ENCODE measurements around the gene MIAT.

MIAT gene

DNA sequence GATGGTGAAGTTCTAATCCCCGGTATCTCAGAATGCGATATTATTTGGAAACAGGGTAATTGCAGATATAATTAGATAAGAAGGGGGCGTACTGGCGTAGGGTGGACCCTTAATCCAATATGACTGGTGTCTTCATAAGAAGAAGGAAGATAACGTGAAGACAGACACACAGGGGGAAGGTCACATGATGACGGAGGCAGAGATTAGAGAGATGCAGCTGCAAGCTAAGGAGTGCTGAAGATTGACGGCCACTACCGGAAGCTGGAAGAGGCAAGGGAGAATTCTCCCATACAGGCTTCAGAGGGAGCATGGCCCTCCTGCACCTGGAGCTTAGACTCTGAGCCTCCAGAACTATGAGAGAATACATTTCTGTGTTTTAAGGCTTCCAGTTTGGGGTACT lies 54.8 kb downstream of the MIAT start:
- peaks cover 18% of the 10 kb centered on the region for H3K36me3 Mint-ChIP-seq
- H3K4me3 Mint-ChIP-seq, result no peak overlapping the region
- H3K27ac Mint-ChIP-seq, result peak overlapping the region; percentile 50
- peaks cover 35% of the 10 kb centered on the region for H3K4me1 Mint-ChIP-seq (ENCODE audit: low read depth)
- no peaks in the 10 kb centered on the region for H3K27me3 Mint-ChIP-seq
- no peaks in the 10 kb centered on the region for H3K9me3 Mint-ChIP-seq (ENCODE audit: low read depth)

- Mint-ChIP-seq H3K36me3 (peaks cover 8% of the 10 kb centered on the region), H3K4me1 (ENCODE audit: low read depth) (peaks cover 29% of the 10 kb centered on the region), H3K9me3 (ENCODE audit: low read depth) (no peaks in the 10 kb centered on the region), H3K27me3 (no peaks in the 10 kb centered on the region), H3K4me3 (no peak overlapping the region), H3K27ac (no peak overlapping the region)
Observed at GRCh38 chr22:26713823-26714449, 56.5 kb downstream of the MIAT start.

DNA sequence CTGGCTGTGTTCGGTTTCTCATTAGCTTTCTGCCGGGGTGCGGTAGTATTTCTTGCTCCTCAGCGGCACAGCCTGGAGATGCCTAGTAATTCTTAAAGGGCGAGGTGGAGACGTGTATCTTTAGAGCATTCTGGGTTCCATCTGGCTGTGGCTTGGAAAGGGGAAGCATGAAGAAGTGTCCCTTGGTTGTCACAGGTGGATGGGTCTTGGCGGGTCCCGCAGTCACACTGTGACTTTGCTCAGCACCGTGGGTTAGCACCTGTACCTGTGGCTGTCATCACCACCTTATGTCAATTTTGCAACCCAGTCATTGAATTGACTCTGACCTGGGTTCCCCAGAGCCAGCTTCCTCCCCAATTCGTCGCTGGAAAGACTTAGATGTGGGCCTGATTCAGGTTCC lies 57.6 kb downstream of the MIAT start:
- H3K4me3 Mint-ChIP-seq, result no peak overlapping the region
- peaks cover 25% of the 10 kb centered on the region for H3K4me1 Mint-ChIP-seq (ENCODE audit: low read depth)
- no peaks in the 10 kb centered on the region for H3K9me3 Mint-ChIP-seq (ENCODE audit: low read depth)
- H3K27ac Mint-ChIP-seq, result no peak overlapping the region
- H3K27me3 Mint-ChIP-seq, result no peaks in the 10 kb centered on the region
- peaks cover 8% of the 10 kb centered on the region for H3K36me3 Mint-ChIP-seq

GRCh38 chr22:26715392-26715936 lies 58.1 kb downstream of the MIAT start:
- H3K36me3 Mint-ChIP-seq, result peaks cover 11% of the 10 kb centered on the region
- H3K27ac Mint-ChIP-seq, result no peak overlapping the region

GRCh38 chr22:26718488-26718887 lies 61.1 kb downstream of the MIAT start:
- Mint-ChIP-seq H3K27me3 (no peaks in the 10 kb centered on the region), H3K27ac (no peak overlapping the region), H3K36me3 (peaks cover 12% of the 10 kb centered on the region), H3K4me3 (no peak overlapping the region), H3K4me1 (ENCODE audit: low read depth) (peaks cover 4% of the 10 kb centered on the region), H3K9me3 (ENCODE audit: low read depth) (no peaks in the 10 kb centered on the region)

More at GRCh38 chr22:26715392-26715936, 58.1 kb downstream of the MIAT start:
- Mint-ChIP-seq H3K4me3 (no peak overlapping the region), H3K9me3 (ENCODE audit: low read depth) (no peaks in the 10 kb centered on the region), H3K4me1 (ENCODE audit: low read depth) (peaks cover 22% of the 10 kb centered on the region), H3K27me3 (no peaks in the 10 kb centered on the region)

DNA sequence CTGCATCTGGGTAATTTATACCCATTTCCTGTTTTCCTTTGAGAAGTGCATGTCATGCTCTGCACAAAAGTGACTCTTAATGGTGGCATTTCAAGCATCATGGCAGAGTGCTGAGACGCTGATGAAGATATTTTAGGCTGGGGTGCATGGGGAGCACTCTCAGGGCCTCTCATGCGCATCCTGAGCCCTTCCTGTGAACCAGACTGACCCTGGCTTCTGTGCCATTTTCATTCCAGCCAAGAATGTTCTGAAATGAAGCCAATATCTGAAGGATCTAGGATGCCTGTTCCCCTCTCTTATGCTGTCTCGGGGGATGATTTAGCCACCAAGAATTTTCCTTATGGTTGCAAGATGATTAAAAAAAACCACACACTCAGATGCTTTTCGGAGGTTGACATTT lies 61.5 kb downstream of the MIAT start:
- Mint-ChIP-seq H3K9me3 (ENCODE audit: low read depth) (no peaks in the 10 kb centered on the region), H3K27ac (no peak overlapping the region), H3K4me3 (no peak overlapping the region), H3K27me3 (no peaks in the 10 kb centered on the region), H3K4me1 (ENCODE audit: low read depth) (peaks cover 2% of the 10 kb centered on the region), H3K36me3 (peaks cover 15% of the 10 kb centered on the region)

- no peak overlapping the region for H3K27ac Mint-ChIP-seq
- peaks cover 29% of the 10 kb centered on the region for H3K36me3 Mint-ChIP-seq
- H3K27me3 Mint-ChIP-seq, result no peaks in the 10 kb centered on the region
- no peaks in the 10 kb centered on the region for H3K9me3 Mint-ChIP-seq (ENCODE audit: low read depth)
- H3K4me3 Mint-ChIP-seq, result no peak overlapping the region
- peaks cover 4% of the 10 kb centered on the region for H3K4me1 Mint-ChIP-seq (ENCODE audit: low read depth)
Observed at GRCh38 chr22:26722159-26722558, 64.8 kb downstream of the MIAT start.

DNA sequence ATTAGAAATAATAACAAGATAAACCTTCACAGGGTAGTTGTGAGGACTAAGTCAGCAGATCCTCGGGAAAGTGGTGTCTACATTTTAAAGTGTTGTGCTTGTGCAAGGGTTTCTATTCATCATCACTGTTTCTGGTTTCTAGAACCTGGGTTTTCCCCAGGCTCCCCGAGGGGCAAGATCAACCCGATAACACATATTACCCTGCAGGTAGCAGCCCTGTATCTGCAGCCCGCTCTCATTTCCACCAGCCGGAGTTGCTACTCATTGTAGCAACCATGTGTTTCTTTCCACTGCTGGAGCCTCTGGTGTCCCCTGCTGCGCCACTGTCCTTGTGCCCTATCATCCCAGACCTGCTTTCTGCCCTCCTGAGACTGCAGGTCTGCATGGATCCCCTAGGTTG lies 67.0 kb downstream of the MIAT start:
- Mint-ChIP-seq H3K4me3 (no peak overlapping the region), H3K27ac (no peak overlapping the region), H3K4me1 (ENCODE audit: low read depth) (peaks cover 2% of the 10 kb centered on the region), H3K27me3 (no peaks in the 10 kb centered on the region), H3K9me3 (ENCODE audit: low read depth) (no peaks in the 10 kb centered on the region), H3K36me3 (peaks cover 28% of the 10 kb centered on the region)

DNA sequence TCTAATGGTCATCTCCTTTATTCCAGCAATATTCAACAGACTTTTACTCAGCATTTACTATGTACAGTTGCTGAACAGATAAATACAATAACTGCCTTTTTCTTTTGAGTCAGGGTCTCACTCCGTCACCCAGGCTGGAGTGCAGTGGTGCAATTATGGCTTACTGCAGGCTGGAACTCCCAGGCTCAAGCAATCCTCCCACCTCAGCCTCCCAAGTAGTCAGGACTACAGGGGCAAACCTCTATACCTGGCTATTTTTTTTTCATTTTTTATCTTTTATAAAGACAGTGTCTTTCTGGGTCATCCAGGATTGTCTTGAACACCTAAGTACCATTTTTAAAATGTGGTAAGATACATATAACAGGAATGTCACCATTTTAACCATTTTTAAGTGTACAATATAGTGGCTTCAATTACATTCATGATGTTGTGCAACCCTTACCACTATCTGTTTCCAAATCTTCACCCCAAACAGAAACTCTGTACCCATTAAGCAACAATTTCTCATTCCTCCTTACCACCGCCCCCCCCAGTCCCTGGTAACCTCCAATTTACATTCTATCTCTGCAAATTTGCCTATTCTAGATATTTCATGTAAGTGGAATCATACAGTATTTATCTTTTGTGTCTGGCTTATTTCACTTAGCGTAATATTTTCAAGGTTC lies 67.8 kb downstream of the MIAT start:
- Mint-ChIP-seq H3K4me3 (no peak overlapping the region), H3K27me3 (no peaks in the 10 kb centered on the region), H3K4me1 (ENCODE audit: low read depth) (peaks cover 2% of the 10 kb centered on the region), H3K9me3 (ENCODE audit: low read depth) (no peaks in the 10 kb centered on the region), H3K27ac (no peak overlapping the region), H3K36me3 (peaks cover 28% of the 10 kb centered on the region)
